Mesendoderm (in vitro differentiated cells): ENCODE data around the gene SP140. TPM values are rescaled to one million over a fixed set of nuclear protein-coding genes. Genes with fewer than 3 reads are reported as not detected.

Experiments
- DNase-seq: peaks from one replicate; pipeline ENCODE4 v3.0.0; 2013
- H2AK5ac ChIP-seq: 2 replicates; pipeline ENCODE4 v1.6.1; 2013; ENCODE audit warnings: low read length, inconsistent platforms
- H2BK120ac ChIP-seq: 2 replicates; pipeline ENCODE4 v1.6.1; 2013; ENCODE audit warnings: low read depth, mild to moderate bottlenecking, low read length, moderate library complexity, mixed read lengths
- H2BK15ac ChIP-seq: replicated peaks from 2 replicates; pipeline ENCODE4 v1.6.1; 2013; ENCODE audit warnings: low read depth, mild to moderate bottlenecking, moderate library complexity
- H2BK5ac ChIP-seq: 2 replicates; pipeline ENCODE4 v1.6.1; 2013; ENCODE audit warnings: low read length, inconsistent platforms
- H3K18ac ChIP-seq: 2 replicates; pipeline ENCODE4 v1.6.1; 2013; ENCODE audit warnings: mild to moderate bottlenecking, low read length, mixed read lengths
- H3K23ac ChIP-seq: one replicate; pipeline ENCODE4 v1.6.1; 2013; ENCODE audit warnings: low read length
- H3K27ac ChIP-seq: 2 replicates; pipeline ENCODE4 v1.5.1; 2013; ENCODE audit warnings: low read depth, mild to moderate bottlenecking, inconsistent platforms, low read length, moderate library complexity
- H3K27me3 ChIP-seq: 2 replicates; pipeline ENCODE4 v1.6.1; 2013; ENCODE audit warnings: low read length, control low read depth, mild to moderate bottlenecking, inconsistent platforms; ENCODE audit not compliant: insufficient read depth, poor library complexity
- H3K36me3 ChIP-seq: 2 replicates; pipeline ENCODE4 v1.6.1; 2013; ENCODE audit warnings: low read length, inconsistent platforms; ENCODE audit not compliant: control insufficient read depth, insufficient read depth
- H3K4ac ChIP-seq: one replicate; pipeline ENCODE4 v1.6.1; 2013; ENCODE audit warnings: low read depth, mild to moderate bottlenecking, low read length, moderate library complexity
- H3K4me1 ChIP-seq: 2 replicates; pipeline ENCODE4 v1.6.1; 2013; ENCODE audit warnings: low read depth, low read length, inconsistent platforms; ENCODE audit not compliant: control insufficient read depth
- H3K4me2 ChIP-seq: 2 replicates; pipeline ENCODE4 v1.6.1; 2013; ENCODE audit warnings: low read length
- H3K4me3 ChIP-seq: 2 replicates; pipeline ENCODE4 v1.5.1; 2013; ENCODE audit warnings: mild to moderate bottlenecking, low read length
- H3K56ac ChIP-seq: one replicate; pipeline ENCODE4 v1.6.1; 2013; ENCODE audit warnings: low read length
- H3K79me1 ChIP-seq: 2 replicates; pipeline ENCODE4 v1.6.1; 2013; ENCODE audit warnings: low read length, inconsistent platforms
- H3K79me2 ChIP-seq: 2 replicates; pipeline ENCODE4 v1.6.1; 2013; ENCODE audit warnings: mild to moderate bottlenecking, low read length; ENCODE audit not compliant: control insufficient read depth, insufficient read depth
- H3K9ac ChIP-seq: 2 replicates; pipeline ENCODE4 v1.6.1; 2013; ENCODE audit warnings: low read length, inconsistent platforms
- H4K5ac ChIP-seq: one replicate; pipeline ENCODE4 v1.6.1; 2013; ENCODE audit warnings: low read length
- H4K8ac ChIP-seq: one replicate; pipeline ENCODE4 v1.6.1; 2013; ENCODE audit warnings: low read depth, mild to moderate bottlenecking, control low read depth, low read length, moderate library complexity
- WGBS: extraction: QIAGEN DNeasy Blood & Tissue Kit; methylation state at CpG from one replicate; pipeline ENCODE4 v1.1.7; 2013; ENCODE audit warnings: low lambda C conversion rate, missing lambda C conversion rate; ENCODE audit not compliant: insufficient coverage; ENCODE audit errors: extremely low coverage; 5-methylcytosine and 5-hydroxymethylcytosine counted together
- polyA plus RNA-seq, 2 experiments: library from polyadenylated mRNA; stranded (reverse); fragments of 200-250 nt; gene quantifications; one replicate each; pipeline ENCODE4 v1.2.3, GENCODE V29; 2013

SP140 gene
- 2.5 TPM for polyA plus RNA-seq (2013, experiment 1 of 2)
- 2.4 TPM for polyA plus RNA-seq (2013, experiment 2 of 2)

GRCh38 chr2:230225486-230225885, at the start of gene SP140:
TSS of gene SP140 (plus strand) at chr2:230225736. CDS start at chr2:230225845, 109 bp downstream.
- no peak within 1 kb of the TSS for H3K27ac ChIP-seq
- no peak within 1 kb of the TSS for H2BK120ac ChIP-seq
- H3K4me2 ChIP-seq = no peak within 1 kb of the TSS
- no peak within 1 kb of the TSS for H3K56ac ChIP-seq
- H3K4ac ChIP-seq = no peak within 1 kb of the TSS
- H2AK5ac ChIP-seq = no peak within 1 kb of the TSS
- H3K79me2 ChIP-seq = no peaks in the 10 kb centered on the region
- H3K36me3 ChIP-seq = no peaks in the 10 kb centered on the region
- H2BK5ac ChIP-seq = no peak within 1 kb of the TSS
- H3K18ac ChIP-seq = no peak within 1 kb of the TSS
- H3K4me3 ChIP-seq = no peak within 1 kb of the TSS
- no peak for DNase-seq
- H4K8ac ChIP-seq = no peak within 1 kb of the TSS
- no peaks in the 10 kb centered on the region for H3K4me1 ChIP-seq
- no peaks in the 10 kb centered on the region for H3K27me3 ChIP-seq
- H3K9ac ChIP-seq = no peak within 1 kb of the TSS
- H3K79me1 ChIP-seq = no peaks in the 10 kb centered on the region
- no peak within 1 kb of the TSS for H3K23ac ChIP-seq
- H4K5ac ChIP-seq = no peak within 1 kb of the TSS
- no CpG with 5 or more reads among the region's 8 CpGs for WGBS
- no peak within 1 kb of the TSS for H2BK15ac ChIP-seq

DNA sequence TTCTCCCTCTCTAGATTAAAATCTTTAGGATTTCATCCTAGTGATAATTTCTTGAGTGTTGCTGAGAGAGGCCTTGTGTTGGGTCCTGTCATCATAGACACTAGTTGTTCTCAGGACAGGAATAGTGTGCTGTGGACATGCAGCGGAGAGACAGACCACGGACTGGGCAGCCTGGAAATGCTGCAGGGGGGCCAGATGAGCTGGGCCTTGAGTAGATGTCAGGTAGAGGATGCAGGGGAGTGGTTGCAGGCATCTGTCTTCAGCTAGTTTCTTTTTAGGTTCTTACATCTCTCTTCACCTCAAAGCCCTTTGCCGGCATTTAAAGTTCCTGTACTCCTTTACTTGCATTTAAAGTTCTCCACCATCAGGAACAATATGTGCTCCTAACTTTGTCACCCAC, 48.5 kb upstream of the SP140 start:
- H3K36me3 ChIP-seq = no peaks in the 10 kb centered on the region
- H3K4me1 ChIP-seq = no peaks in the 10 kb centered on the region
- H3K79me1 ChIP-seq = no peaks in the 10 kb centered on the region
- no peak overlapping the region for H3K4ac ChIP-seq
- H3K27ac ChIP-seq = no peak overlapping the region
- no peak overlapping the region for H2BK120ac ChIP-seq
- no peak overlapping the region for H2BK5ac ChIP-seq
- H3K4me3 ChIP-seq = no peak overlapping the region
- H3K4me2 ChIP-seq = no peak overlapping the region
- no peaks in the 10 kb centered on the region for H3K27me3 ChIP-seq
- WGBS = no CpG with 5 or more reads among the region's 3 CpGs
- no peak overlapping the region for H2BK15ac ChIP-seq
- H3K18ac ChIP-seq = no peak overlapping the region
- no peak overlapping the region for H3K9ac ChIP-seq
- H4K8ac ChIP-seq = no peak overlapping the region
- H3K23ac ChIP-seq = no peak overlapping the region
- no peak overlapping the region for H3K56ac ChIP-seq
- no peak overlapping the region for H2AK5ac ChIP-seq
- no peak overlapping the region for H4K5ac ChIP-seq
- DNase-seq = no peak
- H3K79me2 ChIP-seq = no peaks in the 10 kb centered on the region

DNA sequence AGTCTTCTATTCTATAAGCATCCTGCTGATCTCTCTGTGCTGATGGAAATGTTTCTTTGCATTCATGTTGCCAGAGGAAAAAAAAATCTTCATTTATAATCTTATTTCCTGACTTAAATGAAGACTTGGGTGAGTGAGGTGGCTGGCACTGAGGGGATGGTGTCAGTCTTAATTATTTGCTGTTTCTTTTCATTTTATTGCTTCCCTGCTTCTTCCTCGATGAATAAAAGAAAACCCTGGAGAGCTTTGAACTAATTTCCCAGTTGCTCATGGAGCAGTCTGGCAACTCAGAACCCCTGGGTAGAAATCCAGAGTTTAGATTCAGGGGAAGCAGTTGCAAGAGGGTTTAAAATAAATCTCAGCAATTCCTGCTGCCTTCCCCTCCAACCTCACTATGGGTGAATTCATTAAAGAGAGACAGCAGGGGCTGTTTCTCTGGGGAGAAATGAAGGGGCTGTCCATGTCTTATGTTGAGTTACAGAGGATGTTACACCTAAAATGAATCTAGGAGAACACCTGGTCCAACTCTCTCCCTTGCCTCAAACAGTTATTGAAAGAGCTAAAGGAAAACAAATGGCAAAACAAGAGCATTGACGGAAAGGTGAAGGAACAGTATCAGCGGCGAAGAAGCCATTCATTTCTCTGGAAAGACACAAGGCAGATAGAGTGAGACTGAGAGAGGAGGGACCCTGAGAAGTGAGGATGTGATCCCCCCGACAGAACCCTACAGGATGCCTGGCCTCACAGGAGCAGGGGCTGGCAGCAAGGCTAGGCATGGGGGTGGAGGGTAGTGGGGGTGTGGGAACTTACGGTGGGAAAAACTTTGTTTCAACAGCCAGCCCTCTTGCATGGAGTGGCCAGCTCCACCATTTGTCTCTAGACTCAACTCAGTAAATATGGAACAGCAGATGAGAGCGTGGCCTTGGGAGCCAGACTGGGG, 46.7 kb upstream of the SP140 start:
- Histone ChIP-seq H4K8ac (no peak overlapping the region), H3K9ac (no peak overlapping the region), H3K56ac (no peak overlapping the region), H2AK5ac (no peak overlapping the region), H2BK15ac (no peak overlapping the region), H4K5ac (no peak overlapping the region), H3K27me3 (no peaks in the 10 kb centered on the region), H3K23ac (no peak overlapping the region), H3K4me2 (no peak overlapping the region), H2BK120ac (no peak overlapping the region), H3K79me1 (no peaks in the 10 kb centered on the region), H3K4me3 (no peak overlapping the region), H3K18ac (no peak overlapping the region), H3K4me1 (no peaks in the 10 kb centered on the region), H3K36me3 (no peaks in the 10 kb centered on the region), H3K4ac (no peak overlapping the region), H2BK5ac (no peak overlapping the region), H3K27ac (no peak overlapping the region), H3K79me2 (no peaks in the 10 kb centered on the region)
- DNase-seq = no peak
- WGBS = no CpG with 5 or more reads among the region's 7 CpGs

DNA sequence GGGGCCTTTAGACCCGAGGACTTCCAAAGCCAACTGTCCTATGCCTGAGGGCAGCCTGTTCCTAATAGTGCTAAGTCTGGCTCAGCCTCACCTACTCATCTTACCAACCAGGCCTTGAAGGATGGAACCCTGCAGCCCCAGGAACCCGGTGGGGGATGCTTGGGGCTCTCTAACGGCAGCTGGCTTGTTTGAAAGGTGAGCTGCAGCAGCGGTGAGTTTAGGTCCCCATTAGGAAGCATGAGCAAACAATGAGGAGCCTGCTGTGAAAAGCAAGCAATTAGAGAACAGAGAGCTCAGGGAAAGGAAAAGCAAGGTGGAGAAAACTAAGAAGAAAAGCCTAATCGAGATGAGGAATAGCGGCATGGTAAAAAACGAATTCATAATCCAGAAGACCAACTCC, 45.6 kb upstream of the SP140 start:
- H3K4me2 ChIP-seq = no peak overlapping the region
- no peak overlapping the region for H2AK5ac ChIP-seq
- H3K18ac ChIP-seq = no peak overlapping the region
- no peaks in the 10 kb centered on the region for H3K79me2 ChIP-seq
- peak; percentile 12 for DNase-seq
- no peak overlapping the region for H2BK5ac ChIP-seq
- H3K4ac ChIP-seq = no peak overlapping the region
- H3K36me3 ChIP-seq = no peaks in the 10 kb centered on the region
- no peak overlapping the region for H4K5ac ChIP-seq
- no peak overlapping the region for H3K27ac ChIP-seq
- H2BK15ac ChIP-seq = no peak overlapping the region
- no peak overlapping the region for H3K9ac ChIP-seq
- H4K8ac ChIP-seq = no peak overlapping the region
- no peak overlapping the region for H2BK120ac ChIP-seq
- H3K56ac ChIP-seq = no peak overlapping the region
- H3K23ac ChIP-seq = no peak overlapping the region
- no peak overlapping the region for H3K4me3 ChIP-seq
- WGBS = no CpG with 5 or more reads among the region's 7 CpGs
- H3K79me1 ChIP-seq = no peaks in the 10 kb centered on the region
- H3K27me3 ChIP-seq = no peaks in the 10 kb centered on the region
- no peaks in the 10 kb centered on the region for H3K4me1 ChIP-seq

DNA sequence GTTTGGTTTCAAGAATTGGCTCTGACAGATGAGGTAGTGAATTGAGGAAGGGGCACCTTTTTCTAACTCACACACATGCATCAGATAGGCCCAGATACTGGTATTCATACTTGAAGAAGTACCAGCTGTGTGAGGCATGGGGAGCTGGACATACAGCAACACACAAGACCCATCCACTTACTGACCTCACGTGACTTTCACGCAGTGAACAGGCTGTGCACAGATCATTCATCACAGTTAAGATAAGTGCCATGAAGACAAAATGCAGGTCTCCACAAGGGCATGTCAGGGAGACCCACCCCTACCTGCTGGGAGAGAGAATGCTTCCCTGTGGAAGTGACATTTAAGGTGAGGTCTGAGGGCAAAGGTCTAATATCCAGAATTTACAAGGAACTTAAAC, 44.3 kb upstream of the SP140 start:
- no peak overlapping the region for H3K9ac ChIP-seq
- no peak for DNase-seq
- H2BK15ac ChIP-seq = no peak overlapping the region
- H4K8ac ChIP-seq = no peak overlapping the region
- no peaks in the 10 kb centered on the region for H3K4me1 ChIP-seq
- no peak overlapping the region for H3K23ac ChIP-seq
- no peak overlapping the region for H3K4ac ChIP-seq
- H4K5ac ChIP-seq = no peak overlapping the region
- no peak overlapping the region for H2AK5ac ChIP-seq
- no peak overlapping the region for H3K4me2 ChIP-seq
- H3K18ac ChIP-seq = no peak overlapping the region
- H3K27me3 ChIP-seq = no peaks in the 10 kb centered on the region
- H3K4me3 ChIP-seq = no peak overlapping the region
- no peak overlapping the region for H3K27ac ChIP-seq
- no peaks in the 10 kb centered on the region for H3K36me3 ChIP-seq
- H3K56ac ChIP-seq = no peak overlapping the region
- no peak overlapping the region for H2BK120ac ChIP-seq
- WGBS = no CpG with 5 or more reads among the region's 2 CpGs
- H3K79me2 ChIP-seq = no peaks in the 10 kb centered on the region
- no peak overlapping the region for H2BK5ac ChIP-seq
- H3K79me1 ChIP-seq = no peaks in the 10 kb centered on the region
